WERI-Rb-1 (cell line): ENCODE data around the gene CPXM1.

ENCODE experiments used
- DNase-seq: peaks from one replicate; pipeline ENCODE4 v3.0.0-alpha.2; 2020
- H3K27ac ChIP-seq: fragments of 250-450 bp; sonication (Bioruptor Pico); 2 replicates; pipeline ENCODE4 v1.5.1; 2020; ENCODE audit warnings: mild to moderate bottlenecking, moderate library complexity
- H3K27me3 ChIP-seq: fragments of 250-450 bp; sonication (Bioruptor Pico); 2 replicates; pipeline ENCODE4 v1.5.1; 2021; ENCODE audit warnings: mild to moderate bottlenecking, low read depth, moderate library complexity; ENCODE audit not compliant: insufficient read depth, severe bottlenecking
- H3K36me3 ChIP-seq: fragments of 250-450 bp; sonication (Bioruptor Pico); 2 replicates; pipeline ENCODE4 v1.5.1; 2020; ENCODE audit warnings: mild to moderate bottlenecking, moderate library complexity
- H3K4me3 ChIP-seq: 2 replicates; pipeline ENCODE4 v1.5.1; 2011; ENCODE audit warnings: low read depth, mild to moderate bottlenecking, control low read depth, low read length
- H3K9me3 ChIP-seq: fragments of 250-450 bp; sonication (Bioruptor Pico); 2 replicates; pipeline ENCODE4 v1.5.1; 2021; ENCODE audit warnings: mild to moderate bottlenecking, moderate library complexity; ENCODE audit not compliant: severe bottlenecking
- TF ChIP-seq, protein P1 (sequence below): IDR thresholded peaks from 2 replicates; pipeline ENCODE4 v1.5.1; 2011; ENCODE audit warnings: low read depth, mild to moderate bottlenecking, control low read depth, inconsistent platforms, low read length

Gene CPXM1

DNA sequence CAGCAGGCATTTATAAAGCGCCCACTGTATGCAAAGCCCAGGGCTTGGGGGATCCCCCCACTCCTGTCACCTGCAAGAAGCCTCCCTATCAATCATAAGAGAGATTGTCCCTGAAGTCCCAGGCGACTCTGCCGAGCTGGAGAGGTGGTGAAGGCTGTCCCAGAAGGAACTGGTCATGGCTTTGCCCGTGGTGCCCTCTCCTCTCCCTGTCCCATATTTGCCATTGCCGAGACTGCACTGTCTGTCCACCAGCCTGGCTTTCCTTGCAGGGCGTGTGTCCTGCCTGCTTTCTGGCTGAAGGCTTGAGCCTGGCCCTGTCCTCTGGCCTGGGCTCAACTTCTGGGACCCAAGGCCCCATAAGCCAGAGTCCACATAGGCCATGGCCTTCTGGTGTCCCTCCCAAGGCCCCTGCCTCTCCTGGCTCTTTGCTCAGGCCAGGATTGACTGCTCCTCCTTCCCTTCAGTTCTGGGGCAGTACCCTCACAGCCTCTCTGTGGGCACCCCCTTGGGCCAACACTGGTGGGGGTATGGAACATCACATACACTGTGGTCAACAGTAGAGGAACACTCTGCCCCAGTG, 46.9 kb downstream of the CPXM1 start:
- no peak overlapping the region for H3K27ac ChIP-seq
- H3K27me3 ChIP-seq = no peaks in the 10 kb centered on the region
- no peaks in the 10 kb centered on the region for H3K36me3 ChIP-seq
- no peak overlapping the region for H3K4me3 ChIP-seq
- H3K9me3 ChIP-seq = no peaks in the 10 kb centered on the region
- DNase-seq = no peak
- TF ChIP-seq, protein P1, sequence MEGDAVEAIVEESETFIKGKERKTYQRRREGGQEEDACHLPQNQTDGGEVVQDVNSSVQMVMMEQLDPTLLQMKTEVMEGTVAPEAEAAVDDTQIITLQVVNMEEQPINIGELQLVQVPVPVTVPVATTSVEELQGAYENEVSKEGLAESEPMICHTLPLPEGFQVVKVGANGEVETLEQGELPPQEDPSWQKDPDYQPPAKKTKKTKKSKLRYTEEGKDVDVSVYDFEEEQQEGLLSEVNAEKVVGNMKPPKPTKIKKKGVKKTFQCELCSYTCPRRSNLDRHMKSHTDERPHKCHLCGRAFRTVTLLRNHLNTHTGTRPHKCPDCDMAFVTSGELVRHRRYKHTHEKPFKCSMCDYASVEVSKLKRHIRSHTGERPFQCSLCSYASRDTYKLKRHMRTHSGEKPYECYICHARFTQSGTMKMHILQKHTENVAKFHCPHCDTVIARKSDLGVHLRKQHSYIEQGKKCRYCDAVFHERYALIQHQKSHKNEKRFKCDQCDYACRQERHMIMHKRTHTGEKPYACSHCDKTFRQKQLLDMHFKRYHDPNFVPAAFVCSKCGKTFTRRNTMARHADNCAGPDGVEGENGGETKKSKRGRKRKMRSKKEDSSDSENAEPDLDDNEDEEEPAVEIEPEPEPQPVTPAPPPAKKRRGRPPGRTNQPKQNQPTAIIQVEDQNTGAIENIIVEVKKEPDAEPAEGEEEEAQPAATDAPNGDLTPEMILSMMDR = no peak

DNA sequence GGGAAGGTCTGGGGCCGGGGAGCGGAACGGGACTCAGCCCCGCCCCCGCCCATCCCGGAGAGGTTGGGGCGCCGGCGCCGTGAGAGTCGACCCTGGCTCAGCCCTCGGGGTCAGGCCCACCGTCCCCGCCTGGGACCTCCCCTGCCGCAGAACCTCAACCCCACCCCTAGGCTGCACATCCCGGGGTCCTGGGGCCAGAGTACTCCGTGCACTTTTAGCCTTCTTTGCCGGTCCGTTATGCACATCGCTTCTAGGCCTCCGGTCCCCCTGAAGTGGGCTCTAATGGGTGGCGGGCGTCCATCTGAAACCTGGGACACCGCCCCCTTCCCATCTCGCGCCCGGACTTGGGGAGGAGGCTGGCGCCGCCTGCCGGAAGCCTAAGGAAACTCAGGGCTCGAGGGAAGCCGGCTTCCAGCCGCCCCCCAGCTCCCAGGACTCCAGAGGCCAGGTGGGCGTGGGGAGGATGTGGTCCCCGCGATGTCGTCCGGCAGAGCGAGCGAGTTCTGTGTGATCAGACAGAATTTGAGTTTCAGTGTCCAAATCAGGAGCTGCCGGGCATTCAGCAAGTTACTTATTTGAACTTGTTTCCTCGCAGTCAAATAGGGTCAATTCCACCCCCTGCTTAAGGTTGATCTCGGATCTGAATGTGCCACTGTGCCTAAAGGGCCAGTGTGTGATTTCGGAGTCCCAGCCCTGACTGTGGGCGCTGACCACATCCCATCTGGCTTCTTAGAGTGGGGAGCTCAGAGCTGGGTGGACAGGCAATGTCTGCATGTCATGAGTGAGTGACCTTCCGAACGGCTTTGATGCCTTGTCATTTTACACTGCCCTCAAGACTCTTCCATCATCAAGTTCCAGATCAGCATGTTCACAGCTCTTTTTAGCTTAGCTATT, 47.6 kb downstream of the CPXM1 start:
- TF ChIP-seq, protein P1 = no peak
- H3K27ac ChIP-seq = no peak overlapping the region
- no peak for DNase-seq
- H3K36me3 ChIP-seq = no peaks in the 10 kb centered on the region
- no peaks in the 10 kb centered on the region for H3K9me3 ChIP-seq
- H3K27me3 ChIP-seq = no peaks in the 10 kb centered on the region
- no peak overlapping the region for H3K4me3 ChIP-seq

DNA sequence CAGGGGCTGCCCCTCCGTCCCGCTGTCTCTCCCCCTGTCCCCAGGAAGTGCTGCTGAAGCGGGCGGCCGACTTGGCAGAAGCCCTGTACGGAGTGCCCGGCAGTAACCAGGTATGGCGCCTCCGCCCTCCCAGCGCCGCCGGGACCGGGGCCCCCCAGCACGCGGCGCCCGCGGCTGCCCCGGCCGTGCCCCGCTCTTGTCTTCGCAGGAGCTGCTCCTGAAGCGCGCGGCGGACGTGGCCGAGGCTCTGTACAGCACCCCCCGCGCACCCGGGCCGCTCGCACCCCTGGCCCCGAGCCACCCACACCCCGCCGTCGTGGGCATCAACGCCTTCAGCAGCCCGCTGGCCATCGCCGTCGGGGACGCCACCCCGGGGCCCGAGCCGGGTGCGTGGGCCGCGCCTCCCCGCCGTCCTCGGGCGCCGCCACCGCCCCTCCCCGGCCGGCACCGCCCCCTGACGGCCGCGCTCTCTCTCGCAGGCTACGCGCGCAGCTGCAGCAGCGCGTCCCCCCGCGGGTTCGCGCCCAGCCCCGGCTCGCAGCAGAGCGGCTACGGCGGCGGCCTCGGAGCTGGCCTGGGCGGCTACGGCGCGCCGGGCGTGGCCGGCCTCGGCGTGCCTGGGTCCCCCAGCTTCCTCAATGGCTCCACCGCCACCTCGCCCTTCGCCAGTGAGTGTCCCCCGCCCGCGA, 48.4 kb downstream of the CPXM1 start:
- Histone ChIP-seq H3K4me3 (no peak overlapping the region), H3K27ac (no peak overlapping the region), H3K36me3 (no peaks in the 10 kb centered on the region), H3K9me3 (no peaks in the 10 kb centered on the region), H3K27me3 (no peaks in the 10 kb centered on the region)
- DNase-seq = no peak
- TF ChIP-seq, protein P1 = no peak

DNA sequence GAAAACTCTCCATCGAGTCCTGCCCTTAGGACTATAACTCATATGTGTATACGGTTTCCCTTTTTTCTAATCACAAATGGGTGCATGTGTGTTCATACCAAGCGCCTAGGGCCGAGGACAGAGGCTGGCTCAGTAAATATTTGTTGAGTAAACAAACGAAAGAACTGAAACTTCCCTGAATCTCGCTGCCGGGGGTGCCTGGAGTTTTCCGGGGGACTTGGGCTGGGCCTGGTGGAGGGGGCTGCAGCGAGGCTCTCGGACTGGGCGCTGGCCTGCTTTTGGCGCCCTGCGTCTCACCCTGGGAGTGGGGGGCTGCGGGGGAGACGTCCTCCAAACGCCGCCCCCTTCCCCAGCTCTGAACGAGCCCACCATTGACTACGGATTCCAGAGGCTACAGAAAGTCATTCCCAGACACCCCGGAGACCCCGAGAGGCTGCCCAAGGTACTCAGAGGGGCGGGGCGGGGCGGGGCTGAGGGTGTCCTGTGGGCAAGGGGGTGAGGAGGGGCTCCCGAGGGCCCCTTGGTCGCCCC, 49.0 kb downstream of the CPXM1 start:
- H3K27ac ChIP-seq = no peak overlapping the region
- no peaks in the 10 kb centered on the region for H3K27me3 ChIP-seq
- TF ChIP-seq, protein P1 = no peak
- H3K9me3 ChIP-seq = no peaks in the 10 kb centered on the region
- H3K4me3 ChIP-seq = no peak overlapping the region
- no peak for DNase-seq
- no peaks in the 10 kb centered on the region for H3K36me3 ChIP-seq

DNA sequence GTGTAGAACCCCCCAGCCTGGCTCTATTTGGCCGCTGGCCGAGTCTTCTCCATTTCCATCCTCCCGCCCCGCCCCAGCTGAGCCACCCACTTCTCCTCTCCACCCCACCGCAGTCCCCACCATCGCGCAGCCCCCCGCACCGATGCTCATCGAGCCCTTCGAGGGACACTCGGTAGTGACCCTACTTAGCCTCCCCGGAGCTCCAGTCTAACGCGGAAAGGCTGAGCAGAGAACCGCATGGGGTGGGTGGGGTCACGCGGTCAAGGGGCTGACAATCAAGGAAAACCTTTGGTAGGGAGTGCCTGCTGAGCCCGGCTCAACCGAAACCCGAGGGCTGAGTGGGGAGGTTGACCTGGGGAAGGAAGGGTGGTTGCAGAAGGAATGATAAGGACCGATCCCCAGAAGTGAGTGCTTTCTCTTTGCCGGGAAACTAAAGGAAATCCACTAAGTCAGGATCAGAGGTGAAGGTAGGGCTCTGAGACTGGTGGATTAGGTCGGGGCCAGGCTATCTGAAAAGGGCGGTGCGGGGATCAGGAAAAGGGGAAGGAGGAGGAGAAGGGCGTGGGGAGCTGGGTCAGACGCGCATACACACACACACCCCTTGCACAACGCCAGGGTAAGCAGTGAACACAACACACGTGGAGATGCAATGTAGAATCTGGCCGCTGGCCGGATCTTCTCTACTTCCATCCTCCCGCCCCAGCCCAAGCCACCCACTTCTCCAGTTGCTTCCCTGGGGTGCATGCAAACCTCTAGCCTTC, 49.8 kb downstream of the CPXM1 start:
- DNase-seq = no peak
- Histone ChIP-seq H3K9me3 (no peaks in the 10 kb centered on the region), H3K27ac (no peak overlapping the region), H3K4me3 (no peak overlapping the region), H3K27me3 (no peaks in the 10 kb centered on the region), H3K36me3 (no peaks in the 10 kb centered on the region)
- TF ChIP-seq, protein P1 = no peak
